NB4 (cell line): Measurements from ENCODE around the gene MNX1.

Experiments used
- CTCF ChIP-seq: IDR thresholded peaks from one replicate; pipeline ENCODE4 v1.5.1; 2012; ENCODE audit warnings: low read depth, low read length
- MYC ChIP-seq: IDR thresholded peaks from 2 replicates; pipeline ENCODE4 v1.6.1; 2011; ENCODE audit warnings: low read depth, low read length

- TF ChIP-seq CTCF (no peak), MYC (no peak)
These were observed 8.6 kb upstream of the MNX1 start for GRCh38 chr7:157018997-157019608.
